GM12872 (cell line): Measurements from ENCODE around the gene SELPLG.

Experiments
- CTCF ChIP-seq: IDR thresholded peaks from 3 replicates; pipeline ENCODE4 v1.5.1; 2011; ENCODE audit warnings: low read depth, mild to moderate bottlenecking, low read length, moderate library complexity; ENCODE audit not compliant: insufficient read depth

The SELPLG gene

DNA sequence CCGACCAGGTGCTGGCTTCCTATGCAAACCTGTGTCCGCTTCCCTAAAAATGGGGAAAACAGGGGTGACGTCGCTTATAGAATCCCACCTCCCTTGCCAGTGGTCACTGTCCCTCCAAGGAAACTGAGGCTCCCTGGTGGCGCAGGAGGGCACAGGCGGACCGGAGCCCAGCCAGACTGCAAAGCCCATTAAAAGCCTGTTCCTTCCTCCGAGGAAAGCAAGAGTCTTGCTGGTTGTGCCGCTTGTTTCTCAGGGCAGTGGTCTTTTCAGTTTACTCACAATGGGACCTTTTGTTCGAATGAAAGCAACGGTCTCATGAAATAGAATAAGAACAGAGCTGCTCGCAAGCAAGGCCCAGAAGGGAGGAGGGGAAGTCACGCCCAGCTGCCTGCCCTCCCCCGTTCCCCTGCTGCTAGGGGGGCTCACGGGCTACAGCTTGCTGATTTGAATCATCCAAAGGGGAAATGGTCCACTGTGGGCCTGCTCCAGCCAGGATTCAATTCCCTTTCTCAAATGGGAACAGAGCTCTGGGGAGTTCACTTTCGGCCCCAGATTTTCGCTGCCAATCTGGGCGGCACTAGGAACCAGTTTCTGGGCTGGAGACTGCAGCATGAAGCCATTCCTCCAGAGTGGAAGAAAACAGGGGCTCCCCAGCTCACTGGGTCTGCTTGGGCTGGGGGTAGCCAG, 4.6 kb upstream of the SELPLG start:
- TF ChIP-seq CTCF = no peak

- no peak for TF ChIP-seq CTCF
Measured at GRCh38 chr12:108637222-108637971, 3.7 kb upstream of the SELPLG start.

DNA sequence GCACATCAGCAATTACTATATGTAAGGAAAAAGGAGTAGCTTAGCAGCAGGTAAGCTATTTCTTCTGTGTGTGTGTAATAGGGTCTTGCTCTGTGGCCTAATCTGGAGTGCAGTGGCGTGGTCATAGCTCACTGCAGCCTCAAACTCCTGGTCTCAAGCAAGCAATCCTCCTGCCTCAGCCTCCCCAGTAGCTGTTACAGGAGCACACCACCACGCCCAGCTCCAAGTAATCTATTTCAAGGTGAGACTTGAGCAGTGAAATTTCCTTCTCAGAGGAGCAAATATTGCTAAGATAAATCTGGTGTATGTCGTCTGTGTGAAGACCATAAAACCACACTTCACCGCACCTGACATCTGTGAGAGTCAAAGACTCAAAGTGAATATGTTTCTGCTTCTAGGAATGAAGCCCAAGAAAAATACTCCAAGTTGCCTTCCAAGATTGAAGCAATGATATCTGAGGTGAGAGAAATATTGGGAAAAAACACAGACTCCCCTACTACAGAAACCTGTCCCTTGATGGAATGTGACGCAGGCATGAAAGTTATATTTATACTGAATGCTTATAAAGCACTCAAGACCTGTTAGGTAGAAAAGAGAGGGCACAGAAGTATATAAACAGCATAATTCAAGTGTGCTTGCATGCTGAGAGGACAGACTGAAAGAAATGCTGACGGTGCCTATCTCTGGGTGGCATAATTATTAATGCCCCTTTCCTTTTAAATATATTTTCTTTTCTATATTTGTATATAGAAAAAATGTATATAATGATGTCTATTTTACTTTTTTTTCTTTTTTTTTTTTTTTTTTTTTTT, 2.5 kb upstream of the SELPLG start:
- TF ChIP-seq CTCF = no peak

GRCh38 chr12:108635201-108635996, 1.7 kb upstream of the SELPLG start:
- TF ChIP-seq CTCF = no peak

GRCh38 chr12:108634341-108634751, 652 bp upstream of the SELPLG start:
- no peak for TF ChIP-seq CTCF

DNA sequence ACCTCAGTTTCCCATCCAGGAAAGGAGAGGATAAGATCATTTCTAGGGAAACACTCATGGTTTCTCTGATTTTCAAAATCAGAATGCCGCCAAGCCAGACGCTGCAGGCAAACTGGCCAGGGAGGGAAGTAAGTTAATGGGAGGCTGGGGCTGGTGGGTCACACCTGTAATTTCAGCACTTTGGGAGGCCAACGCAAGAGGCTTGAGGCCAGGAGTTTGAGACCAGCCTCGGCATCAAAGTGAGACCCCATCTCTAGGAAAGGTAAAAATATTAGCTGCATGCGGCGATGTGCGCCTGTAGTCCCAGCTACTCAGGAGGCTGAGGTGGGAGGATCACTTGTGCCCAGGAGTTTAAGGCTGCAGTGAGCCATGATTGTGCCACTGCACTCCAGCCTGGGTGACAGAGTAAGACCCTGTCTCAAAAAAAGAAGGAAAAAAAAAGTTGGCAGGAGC, 587 bp downstream of the SELPLG start:
- TF ChIP-seq CTCF = no peak
